GM20431 (cell line): Measurements from ENCODE around the gene CERS1.

Experiments used
- in situ Hi-C: fragments of 300-500 bp; cut with MseI, MboI; formaldehyde crosslinking; loops from one replicate; pipeline ENCODE4 v1.15.0; 2020; ENCODE audit warnings: low sequenced_read_pairs; ENCODE audit not compliant: unreplicated experiment

CERS1 gene

DNA sequence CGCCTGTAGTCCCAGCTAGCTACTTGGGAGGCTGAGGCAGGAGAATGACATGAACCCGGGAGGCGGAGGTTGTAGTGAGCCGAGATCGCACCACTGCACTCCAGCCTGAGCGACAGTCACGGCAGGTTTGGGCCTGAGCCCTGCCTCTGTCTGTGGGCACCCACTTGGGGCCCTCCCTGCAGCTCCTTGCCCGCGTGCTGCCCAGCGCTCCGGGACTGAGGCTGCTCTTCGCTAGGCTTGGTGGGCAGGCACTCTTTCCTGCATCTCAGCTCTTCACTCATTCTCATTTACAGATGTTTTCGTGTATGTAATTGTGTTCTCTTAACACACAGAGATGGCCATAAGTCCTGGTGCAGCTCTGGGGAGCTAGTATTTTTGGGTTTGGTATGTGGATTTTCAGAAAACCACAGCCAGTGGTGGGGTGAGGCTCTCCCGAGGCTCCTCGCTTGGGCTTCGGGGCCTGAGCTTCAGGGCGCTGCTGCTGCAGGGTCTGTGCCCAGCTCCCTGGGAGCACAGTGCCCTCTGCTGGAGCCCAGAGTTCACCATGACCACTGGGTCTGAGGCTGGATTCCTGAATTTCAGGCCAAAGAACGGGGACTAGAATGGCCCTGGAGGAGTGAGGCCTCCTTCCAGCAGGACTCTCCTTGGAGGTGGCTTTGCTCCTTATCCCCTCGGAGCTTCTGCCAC lies 49.0 kb downstream of the CERS1 start:
- in situ Hi-C loops = no loop called here

GRCh38 chr19:18845961-18846360 lies 50.0 kb downstream of the CERS1 start:
- in situ Hi-C loops = no loop called here

GRCh38 chr19:18844806-18845329 lies 51.1 kb downstream of the CERS1 start:
- in situ Hi-C loops = no loop called here

- in situ Hi-C loops = no loop called here
These were observed 52.0 kb downstream of the CERS1 start for GRCh38 chr19:18843960-18844359.

- in situ Hi-C loops = no loop called here
These were observed 53.8 kb downstream of the CERS1 start for GRCh38 chr19:18842166-18842565.

- in situ Hi-C loops = no loop called here
These were observed 54.6 kb downstream of the CERS1 start for GRCh38 chr19:18841400-18841799.

GRCh38 chr19:18840288-18841267 lies 55.4 kb downstream of the CERS1 start:
- in situ Hi-C loops = no loop called here

DNA sequence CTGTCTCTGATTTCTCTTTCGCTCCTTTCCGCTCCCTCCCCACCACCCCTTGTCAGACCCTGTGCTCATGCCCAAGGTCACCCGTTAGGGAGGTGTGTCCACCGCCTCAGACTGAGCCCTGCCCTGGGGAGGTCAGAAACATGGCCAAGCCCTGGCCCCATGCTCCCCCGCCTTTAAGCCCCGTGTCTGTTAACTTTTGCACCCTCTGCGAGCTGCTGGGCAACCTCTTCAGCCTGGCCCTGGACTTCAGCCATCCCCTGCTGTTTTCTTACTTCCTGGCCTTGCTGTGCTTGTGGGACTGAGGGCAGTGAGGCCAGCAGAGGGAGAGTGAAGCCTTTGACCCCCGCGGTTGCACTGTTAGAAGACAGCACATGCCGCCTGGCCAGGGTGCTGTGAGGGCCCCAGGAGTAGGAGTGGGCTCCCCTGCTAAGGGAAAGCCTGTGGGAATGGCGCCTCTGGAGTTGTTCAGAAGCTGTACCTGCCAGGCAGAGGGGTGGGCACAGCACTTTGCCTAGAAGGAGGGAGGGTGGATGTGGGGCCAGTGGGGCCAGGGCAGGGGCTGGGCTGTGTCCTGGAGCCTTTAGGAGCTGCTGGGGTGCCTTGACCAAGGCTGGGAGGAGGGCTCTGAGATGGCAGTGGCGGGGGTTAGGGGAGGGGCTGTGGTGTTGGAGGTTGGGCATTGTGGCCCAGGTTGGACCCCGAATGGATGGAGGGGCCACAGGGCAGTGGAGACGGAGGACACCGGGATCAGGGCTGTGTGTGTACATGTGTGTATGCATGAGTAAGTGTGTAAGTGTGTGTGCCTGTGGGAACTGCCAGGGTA lies 56.3 kb downstream of the CERS1 start:
- in situ Hi-C loops = no loop called here

GRCh38 chr19:18834644-18834984 lies 61.3 kb downstream of the CERS1 start:
- in situ Hi-C loops = no loop called here

DNA sequence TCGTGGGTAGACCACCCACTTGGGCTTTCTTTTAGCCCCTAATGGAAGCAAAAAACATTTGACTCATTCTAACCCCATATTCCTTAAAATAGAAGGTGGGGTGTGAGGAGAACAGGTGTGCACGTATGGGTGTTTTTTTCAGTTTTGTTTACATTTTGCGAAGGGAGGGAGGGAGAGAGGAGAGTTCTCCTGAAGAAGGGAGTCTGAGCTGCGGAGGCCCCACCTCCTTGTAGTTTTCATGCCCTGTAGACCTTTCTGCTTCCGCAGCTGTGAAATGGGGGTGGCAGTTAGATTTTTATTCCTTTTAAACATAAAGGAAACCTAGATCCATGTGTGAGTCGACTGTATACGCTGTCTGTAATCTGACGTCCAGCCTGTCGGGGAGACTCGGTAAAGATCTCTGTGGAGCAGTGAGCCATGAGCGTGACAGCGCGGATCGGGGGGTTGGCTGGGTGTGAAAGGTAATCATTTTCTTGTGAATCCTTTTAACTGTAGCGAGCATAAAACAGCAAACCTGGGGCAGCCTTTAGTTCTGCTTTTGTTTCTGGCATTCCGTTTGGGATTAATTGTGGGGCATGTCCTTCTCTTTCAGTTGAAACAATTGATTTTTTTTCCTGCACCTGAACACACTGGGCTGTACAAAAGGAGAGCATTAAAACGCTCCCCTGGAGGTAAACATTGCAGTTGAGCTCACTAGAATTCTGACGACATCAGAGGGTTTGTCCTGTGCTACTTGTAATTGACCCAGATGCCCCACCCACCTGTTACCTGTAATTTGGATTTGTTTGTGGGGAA lies 61.9 kb downstream of the CERS1 start:
- in situ Hi-C loops = no loop called here

GRCh38 chr19:18833141-18833476 lies 62.8 kb downstream of the CERS1 start:
- in situ Hi-C loops = no loop called here

DNA sequence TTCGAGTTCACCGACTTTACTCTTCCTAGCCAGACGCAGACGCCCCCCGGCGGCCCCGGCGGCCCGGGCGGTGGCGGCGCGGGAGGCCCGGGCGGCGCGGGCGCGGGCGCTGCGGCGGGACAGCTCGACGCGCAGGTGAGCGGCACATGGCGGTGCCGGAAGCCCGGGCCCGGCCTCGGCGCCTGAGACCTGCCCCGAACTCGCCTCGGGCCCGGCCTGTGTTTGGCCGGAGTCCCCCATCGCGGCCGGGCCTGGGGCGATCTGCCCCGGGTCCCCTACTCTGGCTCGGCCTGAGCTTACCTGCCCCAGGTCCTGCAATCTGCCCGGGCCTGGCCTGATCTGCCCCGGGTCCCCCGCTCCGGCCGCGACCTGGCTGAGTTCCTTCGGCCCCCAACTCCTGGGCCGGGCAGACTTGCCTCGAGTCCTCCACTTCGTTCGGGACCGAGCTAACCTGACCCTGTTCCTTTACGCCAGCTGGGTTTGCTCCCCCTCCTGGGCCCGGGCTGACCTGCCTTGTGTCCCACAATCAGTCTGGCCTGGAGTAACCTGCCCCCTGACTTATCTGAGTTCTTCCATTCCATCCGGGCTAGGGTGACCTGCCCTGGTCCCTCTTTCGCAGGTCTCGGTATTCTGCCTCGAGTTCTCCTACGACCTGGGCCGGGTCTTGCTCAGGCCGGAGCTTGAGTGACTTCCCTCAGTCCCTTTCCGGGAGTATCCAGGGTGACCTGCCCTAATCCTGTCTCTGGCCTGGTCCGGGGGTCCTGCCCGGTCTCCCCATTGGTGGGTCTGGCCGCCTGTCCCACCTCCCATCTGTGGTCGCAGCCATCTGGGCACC lies 63.4 kb downstream of the CERS1 start:
- in situ Hi-C loops = no loop called here

DNA sequence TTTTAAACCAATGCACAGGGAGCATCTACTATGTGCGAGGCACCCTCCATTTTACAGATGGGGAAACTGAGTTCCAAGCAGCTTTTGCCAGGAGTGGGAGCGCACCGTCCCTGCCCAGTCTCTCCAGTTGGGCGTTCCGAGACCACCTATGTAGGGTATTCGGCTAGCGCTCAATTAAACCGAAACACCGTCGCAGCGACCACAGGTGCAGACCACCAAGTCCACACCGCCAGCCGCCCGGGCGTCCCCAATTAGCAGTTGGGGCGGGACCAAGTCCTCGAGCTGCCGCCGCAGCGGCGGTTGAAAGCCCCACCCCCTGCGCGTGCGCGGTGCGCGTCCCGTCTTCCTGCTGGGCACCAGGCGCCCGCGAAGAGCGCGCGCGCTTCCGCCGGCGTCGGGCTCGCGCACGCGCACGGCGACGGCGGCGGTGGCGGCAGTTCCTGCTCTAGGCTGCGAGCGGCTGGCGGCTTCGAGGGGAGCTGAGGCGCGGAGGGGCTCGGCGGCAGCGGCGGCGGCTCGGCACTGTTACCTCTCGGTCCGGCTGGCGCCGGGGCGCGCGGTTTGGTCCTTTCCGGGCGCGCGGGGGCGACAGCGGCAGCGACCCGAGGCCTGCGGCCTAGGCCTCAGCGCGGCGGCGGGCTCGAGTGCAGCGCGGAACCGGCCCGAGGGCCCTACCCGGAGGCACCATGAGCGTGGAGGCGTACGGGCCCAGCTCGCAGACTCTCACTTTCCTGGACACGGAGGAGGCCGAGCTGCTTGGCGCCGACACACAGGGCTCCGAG lies 64.2 kb downstream of the CERS1 start, which contains the start of gene UPF1:
TSS of gene UPF1 (plus strand) at position 436 of the 782 bp plus-strand sequence. CDS start at position 687, 251 bp downstream.
- in situ Hi-C loops = no loop called here

DNA sequence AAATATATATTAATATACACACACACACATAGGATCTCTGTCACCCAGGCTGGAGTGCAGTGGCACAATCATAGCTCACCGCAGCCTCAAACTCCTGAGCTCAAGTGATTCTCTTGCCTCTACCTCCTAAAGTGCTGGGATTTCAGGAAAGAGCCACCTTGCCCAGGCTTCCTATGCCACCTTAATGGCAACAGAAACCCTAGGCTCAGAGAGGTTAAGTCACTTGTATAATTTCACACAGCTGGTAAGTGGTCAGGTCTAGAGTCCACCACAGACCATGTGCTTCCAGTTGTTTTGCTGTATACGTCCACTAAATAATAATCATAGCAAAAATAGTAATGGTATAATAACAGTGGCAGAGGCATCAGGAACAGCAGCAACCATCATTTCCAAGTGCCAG lies 65.5 kb downstream of the CERS1 start:
- in situ Hi-C loops = no loop called here

DNA sequence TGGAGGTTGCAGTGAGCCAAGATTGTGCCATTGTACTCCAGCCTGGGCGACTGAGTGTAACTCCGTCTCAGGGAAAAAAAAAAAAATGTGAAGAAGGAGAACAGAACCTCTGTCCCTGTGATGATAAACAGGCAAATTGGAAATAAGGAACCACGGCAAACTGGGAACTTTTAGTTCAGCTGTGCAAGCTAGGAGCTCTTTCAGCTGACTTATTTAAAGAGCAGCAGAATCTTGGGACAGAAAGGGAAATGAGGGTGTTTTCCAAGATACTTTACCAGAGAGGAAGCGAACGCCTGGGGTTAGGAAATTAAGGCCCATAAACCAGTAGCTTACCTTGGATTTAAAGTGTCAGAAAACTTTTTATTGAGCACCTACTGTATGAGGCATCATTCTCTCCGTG lies 67.2 kb downstream of the CERS1 start:
- in situ Hi-C loops = no loop called here
